Caco-2 (cell line): ENCODE data around the gene C17orf50. TPM values are rescaled to one million over a fixed set of nuclear protein-coding genes. Genes with fewer than 3 reads are reported as not detected.

Experiments
- BruUV-seq: library from RNA; stranded (reverse); fragments of 400-500 nt; replicated peaks from 2 replicates; lab custom pipeline; 2021; lab: Mats Ljungman, UMichigan
- CTCF ChIA-PET: fragments of 300-600 bp; sonication (Branson Sonifier 250); formaldehyde crosslinking; loops from one replicate; lab custom pipeline; 2022; ENCODE audit warnings: antibody characterized with exemption; lab: Charles Lee
- POLR2A ChIA-PET: fragments of 300-600 bp; sonication (Branson Sonifier 250); formaldehyde crosslinking; loops from one replicate; lab custom pipeline; 2022; ENCODE audit warnings: antibody characterized with exemption; lab: Charles Lee
- DNase-seq, 2 experiments: peaks; one replicate each; pipeline versions ENCODE4 v3.0.0 to v3.0.0-alpha.2; 2020 to 2022
- H3K27me3 ChIP-seq: replicated peaks from 2 replicates; pipeline ENCODE4 v1.6.0; 2011; ENCODE audit warnings: low read length; ENCODE audit not compliant: control insufficient read depth, insufficient read depth
- H3K36me3 ChIP-seq: 2 replicates; pipeline ENCODE4 v1.5.1; 2011; ENCODE audit warnings: low read length; ENCODE audit not compliant: control insufficient read depth, insufficient read depth
- H3K4me1 ChIP-seq: fragments of 250-450 bp; sonication (Bioruptor Pico); 2 replicates; pipeline ENCODE4 v1.5.1; 2020; ENCODE audit warnings: mild to moderate bottlenecking
- H3K4me3 ChIP-seq: 2 replicates; pipeline ENCODE4 v1.5.1; 2011; ENCODE audit warnings: low read depth, mild to moderate bottlenecking, control low read depth, low read length
- H3K9me3 ChIP-seq: fragments of 250-450 bp; sonication (Bioruptor Pico); 2 replicates; pipeline ENCODE4 v1.5.1; 2020; ENCODE audit warnings: mild to moderate bottlenecking, moderate library complexity
- H3K27ac Mint-ChIP-seq: one replicate; pipeline ENCODE4 v1.8.0; 2022; ENCODE audit warnings: mixed read lengths; ENCODE audit not compliant: unreplicated experiment
- H3K27me3 Mint-ChIP-seq: one replicate; pipeline ENCODE4 v1.8.0; 2022; ENCODE audit warnings: mixed read lengths; ENCODE audit not compliant: insufficient read depth, unreplicated experiment
- H3K36me3 Mint-ChIP-seq: one replicate; pipeline ENCODE4 v1.8.0; 2022; ENCODE audit warnings: mild to moderate bottlenecking, mixed read lengths; ENCODE audit not compliant: insufficient read depth, unreplicated experiment
- H3K4me1 Mint-ChIP-seq: one replicate; pipeline ENCODE4 v1.8.0; 2022; ENCODE audit warnings: low read depth, mixed read lengths; ENCODE audit not compliant: unreplicated experiment
- H3K4me3 Mint-ChIP-seq: one replicate; pipeline ENCODE4 v1.8.0; 2022; ENCODE audit warnings: mild to moderate bottlenecking, moderate library complexity, mixed read lengths; ENCODE audit not compliant: unreplicated experiment
- H3K9me3 Mint-ChIP-seq: one replicate; pipeline ENCODE4 v1.8.0; 2022; ENCODE audit warnings: mixed read lengths; ENCODE audit not compliant: unreplicated experiment
- intact Hi-C: fragments of 100-400 bp; cut with micrococcal nuclease; formaldehyde crosslinking; loops from one replicate; pipeline ENCODE4 v1.10.0; 2022; ENCODE audit not compliant: unreplicated experiment
- total RNA-seq: library from RNA; stranded (reverse); gene quantifications from 2 replicates; pipeline ENCODE4 v1.2.3, GENCODE V29; 2022
- TF ChIP-seq, protein P1 (sequence below), 2 experiments: fragments of 200-600 bp in 1 of 2; IDR thresholded peaks; 1 replicate in 1 of 2; 2 replicates in 1 of 2; pipeline versions ENCODE4 v1.5.1 to v1.8.0; 2011 to 2022; ENCODE audit warnings: antibody characterized with exemption in 1 of 2, control low read depth in 1 of 2, inconsistent platforms in 1 of 2, low read depth in 1 of 2, low read length in 1 of 2, mild to moderate bottlenecking in 1 of 2, moderate library complexity in 1 of 2; ENCODE audit not compliant: insufficient read depth in 1 of 2, severe bottlenecking in 1 of 2, unreplicated experiment in 1 of 2

The C17orf50 gene
- total RNA-seq, 1 experiment from 2014 or later: not detected

- POLR2A ChIA-PET: interaction anchor here (0.5 to 2.5 kb wide), 15 partner anchors 8 to 792 kb away, joined by 3 to 44 read pairs (median 4); partner anchors contain the start of genes MMP28 and MRM1
- TF ChIP-seq, protein P1, sequence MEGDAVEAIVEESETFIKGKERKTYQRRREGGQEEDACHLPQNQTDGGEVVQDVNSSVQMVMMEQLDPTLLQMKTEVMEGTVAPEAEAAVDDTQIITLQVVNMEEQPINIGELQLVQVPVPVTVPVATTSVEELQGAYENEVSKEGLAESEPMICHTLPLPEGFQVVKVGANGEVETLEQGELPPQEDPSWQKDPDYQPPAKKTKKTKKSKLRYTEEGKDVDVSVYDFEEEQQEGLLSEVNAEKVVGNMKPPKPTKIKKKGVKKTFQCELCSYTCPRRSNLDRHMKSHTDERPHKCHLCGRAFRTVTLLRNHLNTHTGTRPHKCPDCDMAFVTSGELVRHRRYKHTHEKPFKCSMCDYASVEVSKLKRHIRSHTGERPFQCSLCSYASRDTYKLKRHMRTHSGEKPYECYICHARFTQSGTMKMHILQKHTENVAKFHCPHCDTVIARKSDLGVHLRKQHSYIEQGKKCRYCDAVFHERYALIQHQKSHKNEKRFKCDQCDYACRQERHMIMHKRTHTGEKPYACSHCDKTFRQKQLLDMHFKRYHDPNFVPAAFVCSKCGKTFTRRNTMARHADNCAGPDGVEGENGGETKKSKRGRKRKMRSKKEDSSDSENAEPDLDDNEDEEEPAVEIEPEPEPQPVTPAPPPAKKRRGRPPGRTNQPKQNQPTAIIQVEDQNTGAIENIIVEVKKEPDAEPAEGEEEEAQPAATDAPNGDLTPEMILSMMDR (IDR thresholded peaks at IDR 0.05; ENCODE audit: insufficient read depth in 1 of 2, low read depth in 1 of 2, low read length in 1 of 2, severe bottlenecking in 1 of 2, unreplicated experiment in 1 of 2): peak; percentile 69 to 95
- Mint-ChIP-seq H3K27ac (peak within 1 kb of the TSS; percentile 99), H3K36me3 (peaks cover 46% of the 10 kb centered on the region), H3K27me3 (no peaks in the 10 kb centered on the region), H3K4me1 (peaks cover 16% of the 10 kb centered on the region), H3K9me3 (no peaks in the 10 kb centered on the region), H3K4me3 (peak within 1 kb of the TSS; percentile 92)
- BruUV-seq: no TSS peak
- H3K9me3 ChIP-seq: no peaks in the 10 kb centered on the region
- CTCF ChIA-PET: interaction anchor here (0.6 to 2.4 kb wide), 13 partner anchors 8 to 231 kb away, joined by 3 to 83 read pairs (median 4); partner anchors contain the start of genes PEX12 and RASL10B
- peak within 1 kb of the TSS; percentile 97 for H3K4me3 ChIP-seq
- H3K4me1 ChIP-seq: peaks cover 12% of the 10 kb centered on the region; the same call in 1 of the 2 replicates
- no peaks in the 10 kb centered on the region for H3K36me3 ChIP-seq
- H3K27me3 ChIP-seq: no peaks in the 10 kb centered on the region
- intact Hi-C loops: loop anchor here (1.0 to 2.0 kb wide), 2 partner anchors 45 to 222 kb away; partner anchors contain the start of gene AP2B1
- DNase-seq: peak; percentile 99
These were observed 48.5 kb downstream of the C17orf50 start, which contains the start of gene TAF15 for GRCh38 chr17:35808962-35809854. Gene TAF15, plus strand, starts transcription at chr17:35809484. Its CDS starts 86 bp downstream, at chr17:35809570.

DNA sequence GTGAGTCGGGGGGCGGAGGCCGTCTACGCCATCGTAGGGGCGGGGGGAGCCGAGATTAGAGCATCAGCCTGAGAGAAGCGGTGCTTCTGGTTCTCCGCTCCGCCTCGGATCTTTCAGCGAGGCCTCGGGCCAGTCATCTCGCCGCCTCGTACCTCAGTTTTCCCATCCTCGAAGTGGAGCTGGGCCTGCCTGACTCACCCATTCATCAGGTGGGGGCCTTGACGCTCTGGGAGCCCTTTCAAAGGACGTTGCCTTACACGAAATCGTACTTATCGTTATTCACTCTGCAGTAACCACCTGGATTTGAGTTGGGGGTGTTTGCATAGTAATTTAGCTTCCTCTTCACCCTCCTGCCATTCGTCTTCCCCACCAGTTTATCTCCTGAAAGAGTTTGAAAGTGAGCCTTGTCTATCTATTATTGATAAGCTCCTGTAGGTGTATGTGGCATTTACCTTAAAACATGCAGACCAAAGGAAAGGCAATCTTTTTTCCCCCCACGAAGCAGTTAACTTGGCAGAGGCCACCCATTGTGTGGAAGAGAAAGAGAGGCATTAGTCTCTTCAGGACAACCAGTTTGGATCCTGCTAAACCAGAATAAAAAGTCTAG is 49.3 kb downstream of the C17orf50 start:
- intact Hi-C loops: loop anchor here (1.0 to 2.0 kb wide), 2 partner anchors 46 to 223 kb away; partner anchors contain the start of gene AP2B1
- peak overlapping the region; percentile 99 for H3K27ac Mint-ChIP-seq
- H3K36me3 Mint-ChIP-seq: peaks cover 47% of the 10 kb centered on the region
- H3K4me1 Mint-ChIP-seq: peaks cover 16% of the 10 kb centered on the region
- H3K9me3 ChIP-seq: no peaks in the 10 kb centered on the region
- CTCF ChIA-PET: interaction anchor here (0.6 to 2.4 kb wide), 7 partner anchors 40 to 295 kb away, joined by 3 to 83 read pairs (median 5); partner anchors contain the start of gene RASL10B
- no peaks in the 10 kb centered on the region for H3K27me3 ChIP-seq
- H3K9me3 Mint-ChIP-seq: no peaks in the 10 kb centered on the region
- no peak for DNase-seq
- H3K4me3 Mint-ChIP-seq: peak overlapping the region; percentile 92
- H3K27me3 Mint-ChIP-seq: no peaks in the 10 kb centered on the region
- H3K36me3 ChIP-seq: no peaks in the 10 kb centered on the region
- H3K4me1 ChIP-seq: peaks cover 12% of the 10 kb centered on the region; the same call in 1 of the 2 replicates
- no TSS peak for BruUV-seq
- peak overlapping the region; percentile 97 for H3K4me3 ChIP-seq
- POLR2A ChIA-PET: interaction anchor here (1.0 to 2.5 kb wide), 5 partner anchors 10 to 792 kb away, joined by 3 to 44 read pairs (median 4); partner anchors contain the start of gene MRM1
- TF ChIP-seq, protein P1 (IDR thresholded peaks at IDR 0.05; ENCODE audit: insufficient read depth in 1 of 2, low read depth in 1 of 2, low read length in 1 of 2, severe bottlenecking in 1 of 2, unreplicated experiment in 1 of 2): no peak
